GM23248 (cell line): Measurements from ENCODE around the gene INTU.

Experiments
- EZH2 ChIP-seq: fragments of 200-600 bp; sonication (generic); IDR thresholded peaks from 2 replicates; pipeline ENCODE4 v1.6.1; 2018; ENCODE audit warnings: antibody characterized with exemption, mild to moderate bottlenecking; ENCODE audit not compliant: insufficient read depth, poor library complexity, severe bottlenecking
- EZH2phosphoT487 ChIP-seq: fragments of 200-600 bp; sonication (generic); IDR thresholded peaks from 2 replicates; pipeline ENCODE4 v1.6.1; 2018; ENCODE audit warnings: antibody characterized with exemption, moderate library complexity, mild to moderate bottlenecking, low read depth; ENCODE audit not compliant: insufficient read depth

DNA sequence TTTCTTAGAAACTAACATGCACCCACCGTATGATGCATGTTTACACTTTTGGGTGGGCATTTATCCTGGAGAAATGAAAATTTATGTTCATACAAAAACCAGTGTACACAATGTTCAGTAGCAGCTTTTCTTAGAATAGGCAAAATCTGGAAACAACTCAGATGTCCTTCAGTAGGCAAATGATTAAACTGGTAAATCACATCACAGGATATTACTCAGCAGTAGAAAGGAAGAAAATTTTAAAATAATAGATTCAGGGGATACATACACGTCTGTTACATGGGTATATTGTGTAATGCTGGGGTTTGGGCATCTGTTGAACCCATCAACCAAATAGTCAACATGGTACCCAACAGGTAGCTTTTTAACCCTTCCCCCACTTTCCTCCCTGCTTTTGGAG is 124.1 kb downstream of the INTU start:
- TF ChIP-seq EZH2 (no peak), EZH2phosphoT487 (no peak)
